Activated CD4-positive, alpha-beta T cell treated with anti-CD3 and anti-CD28 coated beads, Interleukin-2, amount 50 U/mL, for 4 hours (primary cell): ENCODE measurements around the gene POU2F1.

ENCODE experiments used
- DNase-seq, 2 experiments: peaks; one replicate each; pipeline ENCODE4 v3.0.0-alpha.2; 2020

Gene POU2F1

DNA sequence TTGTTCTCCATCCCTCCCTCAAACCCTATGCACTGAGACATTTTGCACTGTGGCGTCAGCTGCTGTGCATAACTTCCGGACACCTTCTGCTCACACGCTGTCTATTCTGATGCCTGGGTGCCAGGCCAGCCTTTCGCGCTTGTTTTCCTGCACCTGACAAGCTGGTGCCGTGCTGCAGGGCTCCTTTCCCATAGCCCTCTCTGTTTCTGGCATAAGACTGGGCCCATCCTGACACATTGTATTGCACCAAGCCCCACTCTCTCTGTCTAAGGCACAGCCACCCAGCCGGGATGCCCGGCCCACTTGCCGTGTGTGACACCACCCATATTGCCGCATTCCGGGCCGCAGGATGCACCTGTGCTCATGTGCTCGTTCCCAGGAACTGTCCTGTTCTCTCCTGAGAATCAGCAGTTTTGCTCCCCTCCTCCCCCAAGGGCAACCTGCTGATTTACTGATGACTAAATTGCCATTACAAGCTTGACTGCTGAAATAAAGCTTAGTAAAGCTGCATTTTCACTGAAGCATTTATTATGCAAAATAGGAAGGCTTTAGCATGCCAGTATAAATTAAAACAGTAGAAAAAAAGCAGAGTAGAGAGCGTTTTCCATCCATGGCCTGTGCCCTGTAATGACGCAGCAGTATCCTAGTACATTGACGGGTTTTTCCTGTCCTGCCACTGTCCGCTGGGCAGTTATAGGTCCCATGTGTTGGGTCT lies 209.6 kb downstream of the POU2F1 start:
- no peak for DNase-seq

DNA sequence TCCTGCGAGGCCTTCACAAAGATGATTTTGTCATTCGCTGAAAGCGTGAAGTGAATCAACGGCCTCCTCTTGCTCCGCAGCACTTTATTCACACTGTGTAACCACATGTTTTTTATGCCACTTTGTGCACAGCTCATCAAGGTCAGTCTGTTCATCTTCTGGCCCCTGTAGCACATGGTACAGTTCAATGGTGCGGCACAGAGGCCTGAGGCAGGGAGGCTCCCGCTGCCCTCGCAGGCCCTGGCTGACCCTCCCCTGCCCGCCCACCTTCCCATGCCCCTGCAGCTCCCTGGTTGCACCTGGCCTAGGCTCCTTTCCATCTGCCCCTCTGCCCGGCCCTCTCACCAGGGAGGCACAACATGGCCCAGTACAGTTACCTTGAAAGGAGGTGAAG lies 210.2 kb downstream of the POU2F1 start:
- no peak for DNase-seq

- DNase-seq = no peak
Observed at GRCh38 chr1:167431261-167431908, 210.7 kb downstream of the POU2F1 start.

DNA sequence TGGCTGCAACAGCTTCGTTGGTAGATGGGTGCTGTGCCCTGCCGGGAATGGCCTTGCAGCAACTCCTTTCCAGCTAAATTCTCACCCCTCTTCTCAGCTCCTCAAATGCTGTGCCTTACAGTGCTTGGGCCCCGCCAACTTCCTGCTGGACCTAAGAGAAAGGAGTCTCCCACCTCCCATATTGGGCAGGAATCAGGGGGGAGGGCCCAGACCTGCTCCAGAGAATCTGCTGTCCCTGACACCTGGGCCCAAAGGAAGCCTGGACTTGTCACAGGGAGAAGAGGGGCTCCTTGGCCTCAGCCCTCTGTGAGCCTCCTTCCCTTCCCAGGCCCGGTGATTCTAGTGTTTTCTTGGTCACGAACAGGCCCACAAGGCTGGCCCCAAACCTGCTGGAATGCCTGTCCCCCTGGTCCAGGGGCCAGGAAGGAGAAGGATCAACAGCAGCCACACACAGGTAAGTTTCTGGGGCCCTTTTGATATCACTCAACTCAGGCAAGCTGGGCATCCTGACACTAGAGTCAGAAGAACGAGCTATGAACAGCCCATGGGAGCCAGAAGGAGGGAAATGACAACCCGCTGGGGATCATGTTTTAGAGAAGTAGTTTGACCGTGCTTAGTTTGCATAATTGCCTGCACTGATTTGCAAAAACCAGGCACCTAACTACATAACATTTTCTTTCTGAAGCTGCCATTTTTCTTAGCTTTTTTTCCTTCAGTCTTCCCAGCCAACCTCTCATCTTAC lies 211.4 kb downstream of the POU2F1 start:
- no peak for DNase-seq

DNA sequence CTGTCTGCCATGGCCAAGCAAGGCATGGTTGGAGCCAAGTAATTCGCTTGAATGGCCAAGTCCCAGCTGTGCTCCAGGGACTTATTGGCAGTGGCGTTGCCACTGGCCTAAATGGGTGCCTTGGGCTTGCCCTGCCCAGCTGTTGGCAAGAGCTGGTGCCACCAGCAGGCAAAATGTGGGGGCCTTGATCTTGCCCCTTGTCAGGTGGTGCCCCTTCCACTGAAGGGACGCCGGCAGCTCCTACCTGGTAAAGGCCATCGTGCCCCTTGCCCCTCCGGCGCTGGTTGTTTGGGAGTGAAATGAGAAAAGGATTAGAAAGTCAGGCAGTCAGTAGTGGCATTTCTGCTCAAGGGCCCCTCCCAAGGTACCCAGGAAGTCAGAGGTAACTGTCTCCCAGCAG lies 212.1 kb downstream of the POU2F1 start:
- no peak for DNase-seq

- no peak for DNase-seq
Observed at GRCh38 chr1:167433884-167434283, 213.2 kb downstream of the POU2F1 start.

GRCh38 chr1:167434306-167434705 lies 213.6 kb downstream of the POU2F1 start:
- DNase-seq = no peak

DNA sequence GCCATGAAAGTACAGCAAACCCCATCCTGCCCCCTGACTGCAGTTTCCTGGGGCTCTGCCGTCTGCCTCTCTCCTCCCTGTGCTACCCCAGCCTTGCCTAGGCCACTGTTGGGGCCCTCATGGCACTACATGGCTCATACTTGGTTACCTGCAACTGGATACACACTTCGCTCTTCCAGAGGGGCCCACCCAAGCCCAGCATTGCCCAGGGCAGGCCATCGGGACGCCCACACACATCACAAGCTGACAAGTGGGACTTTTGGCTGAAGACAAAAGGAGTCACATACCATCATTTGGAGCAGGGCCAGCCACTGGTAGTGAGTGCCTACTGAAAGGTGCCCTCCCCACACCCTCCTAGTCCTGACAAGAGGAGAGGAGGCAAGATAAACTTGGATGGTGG lies 214.8 kb downstream of the POU2F1 start:
- no peak for DNase-seq

DNA sequence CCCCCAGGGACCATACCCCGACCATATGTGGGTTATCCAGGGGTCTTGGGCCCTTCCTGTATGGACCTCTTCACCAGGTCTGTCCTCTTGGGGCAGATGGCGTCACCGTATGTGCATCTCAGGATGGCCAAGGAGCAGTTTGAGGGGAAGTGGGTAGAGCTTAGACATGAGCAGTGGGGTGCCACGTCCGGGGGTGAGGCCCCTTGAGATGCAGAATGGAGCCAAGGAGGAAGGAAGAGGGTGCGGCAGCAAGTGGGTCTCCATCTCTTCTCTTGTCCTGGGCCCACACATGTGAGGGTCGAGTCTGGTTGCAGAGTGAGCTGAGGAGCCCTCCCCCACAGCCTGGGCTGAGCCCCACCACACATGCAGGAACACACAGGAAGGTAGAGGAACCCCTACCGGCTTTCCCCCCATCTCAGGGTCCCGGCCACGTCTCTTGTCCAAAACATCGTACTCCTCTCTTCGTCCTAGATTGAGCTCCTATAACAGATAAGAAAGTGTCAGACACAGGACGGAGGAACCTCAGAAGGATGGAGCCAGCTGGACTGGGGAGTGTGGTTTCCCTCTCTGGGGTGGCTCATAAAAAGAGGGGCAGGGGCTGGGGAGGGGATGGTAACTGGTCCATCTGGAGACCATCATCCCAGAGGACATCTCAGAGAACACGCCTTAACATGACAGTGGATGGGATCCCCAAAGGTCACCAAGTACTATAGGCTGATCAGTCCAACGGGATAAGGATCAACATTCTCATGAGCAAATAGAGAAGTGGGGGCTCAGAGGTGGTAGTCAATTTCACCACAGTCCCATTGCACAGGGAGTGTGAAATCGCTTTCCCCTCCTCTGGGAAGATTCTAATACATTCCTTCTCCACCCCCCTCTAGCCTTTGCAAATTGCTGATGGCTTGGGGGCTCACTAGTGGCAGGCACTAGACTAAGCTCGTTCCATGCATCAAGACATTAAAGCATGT lies 217.8 kb downstream of the POU2F1 start:
- DNase-seq = no peak

GRCh38 chr1:167439301-167439988 lies 218.8 kb downstream of the POU2F1 start:
- no peak for DNase-seq

- no peak for DNase-seq
Observed at GRCh38 chr1:167440345-167440744, 219.7 kb downstream of the POU2F1 start.

DNA sequence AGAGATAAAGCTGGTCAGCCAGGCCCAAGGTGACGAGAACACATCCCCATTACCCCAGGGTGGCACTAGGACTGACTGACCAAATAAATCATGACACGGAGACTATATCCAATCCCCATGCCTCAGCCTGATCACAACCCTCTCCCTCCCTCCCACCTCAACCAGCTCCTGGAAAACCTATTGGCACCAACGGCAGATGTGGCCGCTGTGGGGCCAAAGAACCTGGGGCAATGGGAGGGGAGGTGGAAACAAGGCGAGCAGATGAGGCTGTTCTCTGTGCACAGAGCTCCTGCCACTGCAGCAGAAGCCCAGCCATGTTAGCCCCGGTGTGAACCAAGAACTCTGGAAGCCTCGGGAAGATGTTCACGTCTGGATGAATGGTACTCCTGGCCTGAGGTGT lies 220.1 kb downstream of the POU2F1 start:
- no peak for DNase-seq

- DNase-seq = no peak
Observed at GRCh38 chr1:167441222-167441621, 220.5 kb downstream of the POU2F1 start.

DNA sequence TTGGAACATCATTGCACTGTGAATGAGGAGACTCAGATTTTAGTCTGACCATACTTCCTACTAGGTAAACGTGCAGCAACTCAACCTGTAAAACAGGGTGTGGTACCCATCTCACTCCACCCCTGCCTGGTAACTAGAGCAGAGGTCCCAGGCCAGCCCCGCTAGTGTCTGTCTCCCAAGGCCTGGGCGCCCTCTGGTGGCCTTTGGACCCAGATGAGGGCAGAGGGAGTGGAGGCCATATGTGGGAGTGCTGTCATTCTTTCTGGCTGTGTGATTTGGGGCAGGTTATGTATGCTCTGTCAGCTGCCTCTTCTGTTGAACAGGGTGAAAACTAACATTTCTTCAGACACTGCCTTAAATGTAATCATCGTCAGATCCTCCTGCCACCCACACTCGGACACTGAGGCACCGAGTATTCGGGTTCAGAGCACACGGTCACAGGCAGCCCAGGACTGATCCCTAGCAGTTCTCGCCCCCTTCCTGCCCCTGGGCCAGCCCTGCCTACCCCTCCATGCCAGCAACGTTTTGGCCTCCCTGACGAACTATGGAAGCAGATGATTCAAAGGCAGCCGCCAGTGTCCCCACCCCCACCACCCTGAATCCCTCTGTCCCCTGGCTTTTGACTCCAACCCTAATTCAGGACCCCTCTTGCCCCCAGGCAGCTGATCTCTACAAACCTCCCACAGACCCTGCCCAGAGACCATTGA lies 221.6 kb downstream of the POU2F1 start:
- peak; percentile 86 for DNase-seq

- no peak for DNase-seq
Observed at GRCh38 chr1:167442854-167443565, 222.3 kb downstream of the POU2F1 start.

GRCh38 chr1:167443757-167444156 lies 223.1 kb downstream of the POU2F1 start:
- DNase-seq = no peak

GRCh38 chr1:167446966-167447365 lies 226.3 kb downstream of the POU2F1 start:
- no peak for DNase-seq

GRCh38 chr1:167447521-167448136 lies 226.9 kb downstream of the POU2F1 start:
- peak; percentile 67 for DNase-seq

DNA sequence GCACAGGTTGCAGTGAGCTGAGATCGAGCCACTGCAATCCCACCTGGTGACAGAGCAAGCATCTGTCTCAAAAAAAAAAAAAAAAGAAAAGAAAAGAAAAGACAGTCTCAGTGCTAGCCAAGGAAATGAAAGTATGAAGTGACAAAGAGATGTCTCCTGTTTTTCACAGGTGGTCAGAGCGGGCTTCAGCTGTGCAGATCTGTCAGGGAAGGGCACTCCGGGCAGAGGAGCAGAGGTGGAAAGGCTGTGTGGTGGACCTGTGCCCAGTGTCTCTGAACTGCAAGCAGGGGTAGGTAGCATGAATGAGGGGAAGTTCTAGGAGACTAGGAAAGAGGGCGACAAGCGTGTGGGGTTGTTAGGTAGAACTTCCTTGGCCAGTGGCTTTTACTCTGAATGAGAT lies 230.2 kb downstream of the POU2F1 start:
- no peak for DNase-seq

GRCh38 chr1:167452483-167452882 lies 231.8 kb downstream of the POU2F1 start:
- no peak for DNase-seq
